ENCODE data around the gene SEMA4D.

SEMA4D gene

GRCh38 chr9:89352874-89353649, 144.9 kb downstream of the SEMA4D start:
- Histone ChIP-seq H3K27ac (no peak overlapping the region), H3K4me3 (no peak overlapping the region), H3K4me1 (no peaks in the 10 kb centered on the region), H3K36me3 (peaks cover 96 to 100% (median 98%) of the 10 kb centered on the region in 3 donors), H3K9me3 (no peaks in the 10 kb centered on the region), H3K27me3 (no peaks in the 10 kb centered on the region)
- no peak for TF ChIP-seq CTCF (IDR thresholded peaks at IDR 0.05)
- DNase-seq, result no peak
- intact Hi-C loops (cut with DNase I; ENCODE audit: low total_unique reads), result no loop called here

- TF ChIP-seq CTCF (IDR thresholded peaks at IDR 0.05), result no peak
- Histone ChIP-seq H3K4me3 (no peak overlapping the region), H3K4me1 (no peaks in the 10 kb centered on the region), H3K27me3 (no peaks in the 10 kb centered on the region), H3K9me3 (no peaks in the 10 kb centered on the region), H3K36me3 (peaks cover 96 to 100% (median 98%) of the 10 kb centered on the region in 3 donors), H3K27ac (no peak overlapping the region)
- intact Hi-C loops (cut with DNase I; ENCODE audit: low total_unique reads), result no loop called here
- no peak for DNase-seq
Observed at GRCh38 chr9:89352451-89352850, 145.5 kb downstream of the SEMA4D start.

- Histone ChIP-seq H3K36me3 (peaks cover 96 to 99% (median 98%) of the 10 kb centered on the region in 3 donors), H3K4me1 (no peaks in the 10 kb centered on the region), H3K27ac (no peak overlapping the region), H3K4me3 (no peak overlapping the region), H3K27me3 (no peaks in the 10 kb centered on the region), H3K9me3 (no peaks in the 10 kb centered on the region)
- DNase-seq, result no peak
- TF ChIP-seq CTCF (IDR thresholded peaks at IDR 0.05), result no peak
- intact Hi-C loops (cut with DNase I; ENCODE audit: low total_unique reads), result no loop called here
Observed at GRCh38 chr9:89351584-89352300, 146.2 kb downstream of the SEMA4D start.

GRCh38 chr9:89350988-89351557, 146.8 kb downstream of the SEMA4D start:
- H3K9me3 ChIP-seq, result no peaks in the 10 kb centered on the region
- H3K27ac ChIP-seq, result no peak overlapping the region
- H3K27me3 ChIP-seq, result no peaks in the 10 kb centered on the region
- no peak overlapping the region for H3K4me3 ChIP-seq
- peaks cover 96 to 99% (median 96%) of the 10 kb centered on the region in 3 donors for H3K36me3 ChIP-seq
- intact Hi-C loops (cut with DNase I; ENCODE audit: low total_unique reads), result no loop called here
- no peak for DNase-seq
- TF ChIP-seq CTCF (IDR thresholded peaks at IDR 0.05), result no peak
- no peaks in the 10 kb centered on the region for H3K4me1 ChIP-seq

GRCh38 chr9:89349607-89350006, 148.3 kb downstream of the SEMA4D start:
- Histone ChIP-seq H3K36me3 (peaks cover 82 to 98% (median 98%) of the 10 kb centered on the region in 3 donors), H3K27me3 (no peaks in the 10 kb centered on the region), H3K4me1 (no peaks in the 10 kb centered on the region), H3K27ac (no peak overlapping the region), H3K9me3 (no peaks in the 10 kb centered on the region), H3K4me3 (no peak overlapping the region)
- intact Hi-C loops (cut with DNase I; ENCODE audit: low total_unique reads), result no loop called here
- no peak for DNase-seq
- no peak for TF ChIP-seq CTCF (IDR thresholded peaks at IDR 0.05)

Measured in tibial artery (tissue), 4 donors.